ENCODE measurements around the gene ULK1. TPM values are rescaled to one million over a fixed set of nuclear protein-coding genes. Genes with fewer than 3 reads are reported as not detected.

The ULK1 gene
- total and polyA plus RNA-seq, 4 donors = 15.4 to 32.8 (median 22.8) TPM

DNA sequence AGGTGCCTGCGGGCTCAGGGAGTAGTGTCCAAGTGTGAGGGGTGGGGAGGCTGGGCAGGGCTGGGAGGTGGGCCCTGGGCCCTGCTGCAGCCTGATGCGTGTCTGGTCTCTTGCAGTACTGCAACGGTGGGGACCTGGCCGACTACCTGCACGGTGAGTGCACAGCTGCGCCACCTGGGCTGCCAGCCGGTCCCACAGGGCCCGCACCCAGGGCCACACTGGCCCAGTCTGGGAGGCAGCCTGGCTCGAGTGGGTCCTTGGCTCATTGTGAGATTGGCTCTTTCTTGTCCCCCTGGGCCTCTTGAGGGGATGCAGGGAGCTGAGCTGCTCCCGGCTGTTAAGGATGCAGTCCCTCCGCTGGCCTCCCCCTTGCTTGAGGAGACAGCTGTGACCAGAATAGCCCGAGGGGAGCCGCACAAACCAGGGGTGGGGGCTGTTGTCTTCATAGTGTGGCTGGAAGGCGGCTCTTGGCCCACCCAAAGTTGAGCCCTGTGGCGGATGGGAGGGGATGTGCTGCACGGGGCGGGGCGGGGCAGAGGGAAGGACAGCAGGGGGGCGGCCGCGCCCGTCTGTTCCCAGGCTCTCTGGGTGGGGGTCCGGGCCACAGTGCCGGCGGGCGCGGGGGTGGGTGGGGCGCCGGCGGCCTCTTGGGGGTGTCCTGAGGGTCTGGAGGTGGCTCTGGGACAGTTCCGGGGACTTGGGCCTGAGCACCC is 13.1 kb downstream of the ULK1 start:
- no peaks in the 10 kb centered on the region for H3K9me3 ChIP-seq (ENCODE audit: control insufficient read depth in 4 of 4, insufficient read depth in 3 of 4, low read length in 3 of 4)
- peaks cover 0 to 56% (median 13%) of the 10 kb centered on the region in 4 donors for H3K36me3 ChIP-seq (ENCODE audit: control insufficient read depth in 4 of 4, insufficient read depth in 4 of 4, low read length in 4 of 4)
- ATAC-seq (ENCODE audit: insufficient read depth, low FRiP score) = no peak
- H3K9ac ChIP-seq (ENCODE audit: insufficient read depth in 1 of 2, low read length in 2 of 2) = no peak overlapping the region
- TF ChIP-seq CTCF (IDR thresholded peaks at IDR 0.05; ENCODE audit: control extremely low read depth, extremely low read depth) = no peak
- no peaks in the 10 kb centered on the region for H3K27me3 ChIP-seq (ENCODE audit: control insufficient read depth in 3 of 3, insufficient read depth in 3 of 3, low read length in 2 of 3)
- no peak for DNase-seq
- peaks cover 0 to 11% (median 0%) of the 10 kb centered on the region in 5 donors for H3K4me1 ChIP-seq (ENCODE audit: control insufficient read depth in 5 of 5, insufficient read depth in 5 of 5, low read length in 5 of 5)
- no peak overlapping the region for H3K27ac ChIP-seq (ENCODE audit: low read depth in 1 of 2, low read length in 1 of 2)
- H3K4me3 ChIP-seq = no peak overlapping the region
- 93 to 96% methylated on average over 28 to 31 of the region's 31 CpGs for WGBS, 2 donors

GRCh38 chr12:131908092-131909080 is 14.0 kb downstream of the ULK1 start:
- TF ChIP-seq CTCF (IDR thresholded peaks at IDR 0.05; ENCODE audit: control extremely low read depth, extremely low read depth) = no peak
- Histone ChIP-seq H3K4me1 (ENCODE audit: control insufficient read depth in 5 of 5, insufficient read depth in 5 of 5, low read length in 5 of 5) (peaks cover 0 to 3% (median 0%) of the 10 kb centered on the region in 5 donors), H3K36me3 (ENCODE audit: control insufficient read depth in 4 of 4, insufficient read depth in 4 of 4, low read length in 4 of 4) (peaks cover 0 to 56% (median 13%) of the 10 kb centered on the region in 4 donors), H3K9ac (ENCODE audit: insufficient read depth in 1 of 2, low read length in 2 of 2) (no peak overlapping the region), H3K4me3 (no peak overlapping the region), H3K27ac (ENCODE audit: low read depth in 1 of 2, low read length in 1 of 2) (no peak overlapping the region), H3K9me3 (ENCODE audit: control insufficient read depth in 4 of 4, insufficient read depth in 3 of 4, low read length in 3 of 4) (no peaks in the 10 kb centered on the region), H3K27me3 (ENCODE audit: control insufficient read depth in 3 of 3, insufficient read depth in 3 of 3, low read length in 2 of 3) (no peaks in the 10 kb centered on the region)
- 97% methylated on average over 90 to 96 of the region's 96 CpGs for WGBS, 2 donors
- ATAC-seq (ENCODE audit: insufficient read depth, low FRiP score) (no peak), DNase-seq (no peak)

- H3K9me3 ChIP-seq (ENCODE audit: control insufficient read depth in 4 of 4, insufficient read depth in 3 of 4, low read length in 3 of 4) = no peaks in the 10 kb centered on the region
- H3K27me3 ChIP-seq (ENCODE audit: control insufficient read depth in 3 of 3, insufficient read depth in 3 of 3, low read length in 2 of 3) = no peaks in the 10 kb centered on the region
- 96 to 97% methylated on average over 51 to 61 of the region's 61 CpGs for WGBS, 2 donors
- H3K36me3 ChIP-seq (ENCODE audit: control insufficient read depth in 4 of 4, insufficient read depth in 4 of 4, low read length in 4 of 4) = peaks cover 0 to 62% (median 15%) of the 10 kb centered on the region in 4 donors
- no peak overlapping the region for H3K9ac ChIP-seq (ENCODE audit: insufficient read depth in 1 of 2, low read length in 2 of 2)
- no peak for DNase-seq
- H3K4me1 ChIP-seq (ENCODE audit: control insufficient read depth in 5 of 5, insufficient read depth in 5 of 5, low read length in 5 of 5) = peaks cover 0 to 3% (median 0%) of the 10 kb centered on the region in 5 donors
- H3K4me3 ChIP-seq = no peak overlapping the region
- no peak for TF ChIP-seq CTCF (IDR thresholded peaks at IDR 0.05; ENCODE audit: control extremely low read depth, extremely low read depth)
- no peak overlapping the region for H3K27ac ChIP-seq (ENCODE audit: low read depth in 1 of 2, low read length in 1 of 2)
- ATAC-seq (ENCODE audit: insufficient read depth, low FRiP score) = no peak
These were observed 14.8 kb downstream of the ULK1 start for GRCh38 chr12:131909081-131909751.
